CD4-positive, alpha-beta memory T cell (primary cell): ENCODE measurements around the gene TPO. TPM values are rescaled to one million over a fixed set of nuclear protein-coding genes. Genes with fewer than 3 reads are reported as not detected.

Source experiments
- CTCF ChIA-PET: fragments of 350-600 bp; sonication (Branson Sonifier 250); formaldehyde crosslinking; loops from one replicate; lab custom pipeline; 2021; ENCODE audit warnings: inconsistent platforms; ENCODE audit not compliant: partially characterized antibody; lab: Charles Lee
- POLR2A ChIA-PET: fragments of 350-600 bp; sonication (Branson Sonifier 250); formaldehyde crosslinking; loops from one replicate; lab custom pipeline; 2021; ENCODE audit not compliant: partially characterized antibody; lab: Charles Lee
- DNase-seq, 5 donors: peaks; one replicate each; pipeline versions ENCODE4 v3.0.0 to v3.0.0-alpha.2; 2020 to 2022; ENCODE audit warnings: mixed read lengths in 1 of 5
- H3K27ac ChIP-seq: one replicate; pipeline ENCODE4 v1.7.0; 2013; ENCODE audit warnings: low read depth, low read length
- H3K27me3 ChIP-seq: 2 replicates; pipeline ENCODE4 v1.7.0; 2013; ENCODE audit warnings: mild to moderate bottlenecking, low read length, moderate library complexity; ENCODE audit not compliant: insufficient read depth
- H3K36me3 ChIP-seq: 2 replicates; pipeline ENCODE4 v1.7.0; 2013; ENCODE audit warnings: mild to moderate bottlenecking, low read length, moderate library complexity; ENCODE audit not compliant: insufficient read depth
- H3K4me1 ChIP-seq: 2 replicates; pipeline ENCODE4 v1.7.0; 2013; ENCODE audit warnings: mild to moderate bottlenecking, low read length, moderate library complexity; ENCODE audit not compliant: insufficient read depth
- H3K4me3 ChIP-seq, 2 donors: one replicate each; pipeline ENCODE4 v1.7.0; 2013; ENCODE audit warnings: low read length in 2 of 2, mild to moderate bottlenecking in 1 of 2
- H3K9me3 ChIP-seq, 2 donors: one replicate each; pipeline ENCODE4 v1.7.0; 2013; ENCODE audit warnings: low read length in 2 of 2, control low read depth in 1 of 2; ENCODE audit not compliant: control insufficient read depth in 1 of 2
- H3K27ac Mint-ChIP-seq, 7 donors: one replicate each; pipeline ENCODE4 v1.8.0; 2020 to 2021; ENCODE audit warnings: mixed read lengths in 7 of 7, mild to moderate bottlenecking in 6 of 7, inconsistent platforms in 3 of 7, moderate library complexity in 3 of 7
- H3K27me3 Mint-ChIP-seq, 2 donors: one replicate each; pipeline ENCODE4 v1.8.0; 2020 to 2021; ENCODE audit warnings: mixed read lengths in 2 of 2
- H3K36me3 Mint-ChIP-seq, 2 donors: one replicate each; pipeline ENCODE4 v1.8.0; 2020 to 2021; ENCODE audit warnings: mixed read lengths in 2 of 2, inconsistent platforms in 1 of 2, mild to moderate bottlenecking in 1 of 2
- H3K4me1 Mint-ChIP-seq, 4 donors: one replicate each; pipeline ENCODE4 v1.8.0; 2020 to 2021; ENCODE audit warnings: mixed read lengths in 4 of 4, mild to moderate bottlenecking in 1 of 4
- H3K4me3 Mint-ChIP-seq, 8 donors: one replicate each; pipeline ENCODE4 v1.8.0; 2020 to 2021; ENCODE audit warnings: mixed read lengths in 8 of 8, mild to moderate bottlenecking in 7 of 8, moderate library complexity in 6 of 8, inconsistent platforms in 3 of 8
- H3K9me3 Mint-ChIP-seq, 8 donors: one replicate each; pipeline ENCODE4 v1.8.0; 2020 to 2021; ENCODE audit warnings: mixed read lengths in 8 of 8, mild to moderate bottlenecking in 5 of 8, inconsistent platforms in 3 of 8, moderate library complexity in 1 of 8
- intact Hi-C: fragments of 100-400 bp; cut with micrococcal nuclease; formaldehyde crosslinking; loops from one replicate; pipeline ENCODE4 v1.15.1; 2023
- polyA plus RNA-seq, 2 donors: library from polyadenylated mRNA; unstranded; fragments of 300-500 nt; fragmentation: Illumina TruSeq; gene quantifications; one replicate each; pipeline ENCODE4 v1.2.3, GENCODE V29; 2021
- total RNA-seq, 2 experiments: library from RNA; stranded (reverse); gene quantifications; one replicate each; pipeline ENCODE4 v1.2.3, GENCODE V29; 2021

The TPO gene
- total and polyA plus RNA-seq, 4 experiments from 2014 or later: 3.2 to 10.6 TPM; not detected in 2

- H3K27me3 ChIP-seq: no peaks in the 10 kb centered on the region
- H3K27ac ChIP-seq: no peak overlapping the region
- no peaks in the 10 kb centered on the region for H3K9me3 ChIP-seq
- no peak for DNase-seq
- intact Hi-C loops: no loop called here
- no peak overlapping the region for H3K4me3 ChIP-seq
- ChIA-PET CTCF (no interaction called here), POLR2A (no interaction called here)
- H3K9me3 Mint-ChIP-seq: peaks cover 0 to 1% (median 0%) of the 10 kb centered on the region in 8 donors
- peaks cover 16 to 18% of the 10 kb centered on the region in 2 donors for H3K27me3 Mint-ChIP-seq
- H3K27ac Mint-ChIP-seq: no peak overlapping the region
- H3K4me3 Mint-ChIP-seq: no peak overlapping the region
- no peaks in the 10 kb centered on the region for H3K4me1 Mint-ChIP-seq
- no peaks in the 10 kb centered on the region for H3K36me3 ChIP-seq
- H3K36me3 Mint-ChIP-seq: no peaks in the 10 kb centered on the region
- no peaks in the 10 kb centered on the region for H3K4me1 ChIP-seq
These were observed 175.1 kb downstream of the TPO start for GRCh38 chr2:1588051-1588977.

- H3K27me3 ChIP-seq: no peaks in the 10 kb centered on the region
- Mint-ChIP-seq H3K4me3 (no peak overlapping the region), H3K36me3 (no peaks in the 10 kb centered on the region), H3K4me1 (no peaks in the 10 kb centered on the region), H3K27ac (no peak overlapping the region), H3K9me3 (peaks cover 0 to under 1% (median 0%) of the 10 kb centered on the region in 8 donors), H3K27me3 (peaks cover 15 to 18% of the 10 kb centered on the region in 2 donors)
- no peak overlapping the region for H3K27ac ChIP-seq
- CTCF ChIA-PET: no interaction called here
- no peaks in the 10 kb centered on the region for H3K9me3 ChIP-seq
- H3K4me1 ChIP-seq: no peaks in the 10 kb centered on the region
- intact Hi-C loops: no loop called here
- POLR2A ChIA-PET: no interaction called here
- H3K4me3 ChIP-seq: no peak overlapping the region
- DNase-seq: no peak
- H3K36me3 ChIP-seq: no peaks in the 10 kb centered on the region
These were observed 175.8 kb downstream of the TPO start for GRCh38 chr2:1588978-1589621.

- ChIA-PET POLR2A (no interaction called here), CTCF (interaction anchor here (1.1 kb wide), 1 partner anchor 40 kb away, joined by 3 read pairs; no protein-coding TSS in a partner anchor)
- Histone ChIP-seq H3K4me3 (no peak overlapping the region), H3K27ac (no peak overlapping the region), H3K36me3 (no peaks in the 10 kb centered on the region), H3K4me1 (no peaks in the 10 kb centered on the region), H3K27me3 (no peaks in the 10 kb centered on the region), H3K9me3 (no peaks in the 10 kb centered on the region)
- Mint-ChIP-seq H3K27me3 (peaks cover 13 to 18% of the 10 kb centered on the region in 2 donors), H3K4me3 (no peak overlapping the region), H3K27ac (no peak overlapping the region), H3K9me3 (peaks cover 0 to 1% (median 0%) of the 10 kb centered on the region in 8 donors), H3K4me1 (no peaks in the 10 kb centered on the region), H3K36me3 (no peaks in the 10 kb centered on the region)
- DNase-seq: no peak
- intact Hi-C loops: no loop called here
These were observed 177.6 kb downstream of the TPO start for GRCh38 chr2:1590596-1591460.

GRCh38 chr2:1591461-1591770 lies 178.2 kb downstream of the TPO start:
- no peak for DNase-seq
- ChIA-PET POLR2A (no interaction called here), CTCF (no interaction called here)

More at GRCh38 chr2:1591461-1591770, 178.2 kb downstream of the TPO start:
- Histone ChIP-seq H3K27ac (no peak overlapping the region), H3K27me3 (no peaks in the 10 kb centered on the region), H3K36me3 (no peaks in the 10 kb centered on the region), H3K9me3 (no peaks in the 10 kb centered on the region), H3K4me3 (no peak overlapping the region), H3K4me1 (no peaks in the 10 kb centered on the region)
- peaks cover 0 to 1% (median 0%) of the 10 kb centered on the region in 8 donors for H3K9me3 Mint-ChIP-seq
- H3K4me1 Mint-ChIP-seq: no peaks in the 10 kb centered on the region
- H3K27ac Mint-ChIP-seq: no peak overlapping the region
- no peaks in the 10 kb centered on the region for H3K36me3 Mint-ChIP-seq
- peaks cover 13 to 18% of the 10 kb centered on the region in 2 donors for H3K27me3 Mint-ChIP-seq
- intact Hi-C loops: no loop called here
- no peak overlapping the region for H3K4me3 Mint-ChIP-seq
